GM23338 (cell line): Measurements from ENCODE around the gene MEI4. TPM values are rescaled to one million over a fixed set of nuclear protein-coding genes. Genes with fewer than 3 reads are reported as not detected.

Experiments
- ATAC-seq: fragments of 200-7000 bp; cut with Tn5 transposase; 3 replicates; pipeline ENCODE4 v1.9.1; 2020
- DNase-seq: peaks from one replicate; pipeline ENCODE4 v3.0.0-alpha.2; 2015; ENCODE audit warnings: low spot score
- H2AFZ ChIP-seq: fragments of 200-600 bp; sonication (generic); 2 replicates; pipeline ENCODE4 v1.8.0; 2016; ENCODE audit warnings: antibody characterized with exemption, mild to moderate bottlenecking, moderate library complexity
- H3F3A ChIP-seq: fragments of 200-600 bp; sonication (generic); replicated peaks from 2 replicates; pipeline ENCODE4 v1.8.0; 2017; ENCODE audit warnings: antibody characterized with exemption, mixed run types, low read depth
- H3K27ac ChIP-seq: fragments of 200-600 bp; sonication (generic); 2 replicates; pipeline ENCODE4 v1.6.1; 2016; ENCODE audit warnings: low read depth
- H3K27me3 ChIP-seq: fragments of 200-600 bp; sonication (generic); 2 replicates; pipeline ENCODE4 v1.8.0; 2016; ENCODE audit warnings: mild to moderate bottlenecking, mixed run types, moderate library complexity; ENCODE audit not compliant: insufficient read depth
- H3K36me3 ChIP-seq: fragments of 200-600 bp; sonication (generic); 2 replicates; pipeline ENCODE4 v1.8.0; 2016; ENCODE audit warnings: mild to moderate bottlenecking; ENCODE audit not compliant: insufficient read depth
- H3K4me1 ChIP-seq: fragments of 200-600 bp; sonication (generic); 2 replicates; pipeline ENCODE4 v1.8.0; 2016; ENCODE audit warnings: mild to moderate bottlenecking, moderate library complexity; ENCODE audit not compliant: insufficient read depth
- H3K4me2 ChIP-seq: fragments of 200-600 bp; sonication (generic); 2 replicates; pipeline ENCODE4 v1.7.1; 2017; ENCODE audit warnings: mixed run types
- H3K4me3 ChIP-seq: fragments of 200-600 bp; sonication (generic); 2 replicates; pipeline ENCODE4 v1.6.1; 2016; ENCODE audit warnings: mixed run types
- H3K79me2 ChIP-seq: fragments of 200-600 bp; sonication (generic); replicated peaks from 2 replicates; pipeline ENCODE4 v1.8.0; 2017; ENCODE audit warnings: mild to moderate bottlenecking; ENCODE audit not compliant: insufficient read depth
- H3K9me2 ChIP-seq: fragments of 200-600 bp; sonication (generic); 2 replicates; pipeline ENCODE4 v1.8.0; 2017; ENCODE audit not compliant: insufficient read depth
- H4K20me1 ChIP-seq: fragments of 200-600 bp; sonication (generic); replicated peaks from 2 replicates; pipeline ENCODE4 v1.8.0; 2017; ENCODE audit warnings: mild to moderate bottlenecking; ENCODE audit not compliant: insufficient read depth
- H3K27ac Mint-ChIP-seq: 2 replicates; pipeline ENCODE4 v1.8.0; 2020; ENCODE audit warnings: inconsistent platforms, mild to moderate bottlenecking, moderate library complexity, mixed read lengths
- H3K27me3 Mint-ChIP-seq: 3 replicates; pipeline ENCODE4 v1.8.0; 2022; ENCODE audit warnings: low read depth, mild to moderate bottlenecking, moderate library complexity, mixed read lengths, inconsistent platforms; ENCODE audit not compliant: insufficient read depth, poor library complexity
- H3K36me3 Mint-ChIP-seq: 3 replicates; pipeline ENCODE4 v1.8.0; 2021; ENCODE audit warnings: low read depth, mild to moderate bottlenecking, inconsistent platforms, moderate library complexity, mixed read lengths
- H3K4me1 Mint-ChIP-seq: 3 replicates; pipeline ENCODE4 v1.8.0; 2020; ENCODE audit warnings: mild to moderate bottlenecking, inconsistent platforms, mixed read lengths
- H3K4me3 Mint-ChIP-seq: 3 replicates; pipeline ENCODE4 v1.8.0; 2021; ENCODE audit warnings: moderate library complexity, mild to moderate bottlenecking, inconsistent platforms, mixed read lengths
- H3K9me3 Mint-ChIP-seq: 3 replicates; pipeline ENCODE4 v1.8.0; 2020; ENCODE audit warnings: moderate library complexity, mild to moderate bottlenecking, inconsistent platforms, mixed read lengths
- EZH2 ChIP-seq: fragments of 200-600 bp; sonication (generic); IDR thresholded peaks from one replicate; pipeline ENCODE4 v1.8.0; 2017; ENCODE audit warnings: antibody characterized with exemption, mild to moderate bottlenecking, low read depth; ENCODE audit not compliant: unreplicated experiment
- EZH2phosphoT487 ChIP-seq: fragments of 200-600 bp; sonication (generic); IDR thresholded peaks from one replicate; pipeline ENCODE4 v1.8.1; 2018; ENCODE audit warnings: antibody characterized with exemption; ENCODE audit not compliant: unreplicated experiment
- JUNB ChIP-seq: IDR thresholded peaks from one replicate; pipeline ENCODE4 v1.6.1; 2016; ENCODE audit warnings: antibody characterized with exemption; ENCODE audit not compliant: unreplicated experiment
- NANOG ChIP-seq: IDR thresholded peaks from 2 replicates; pipeline ENCODE4 v1.6.1; 2016; ENCODE audit warnings: antibody characterized with exemption, borderline replicate concordance
- STAT1 ChIP-seq: IDR thresholded peaks from one replicate; pipeline ENCODE4 v1.6.1; 2016; ENCODE audit warnings: antibody characterized with exemption; ENCODE audit not compliant: unreplicated experiment
- ZNF114 ChIP-seq: fragments of 250-450 bp; sonication (Bioruptor Pico); IDR thresholded peaks from 2 replicates; pipeline ENCODE4 v1.5.0; 2020; ENCODE audit warnings: mild to moderate bottlenecking, moderate library complexity
- polyA plus RNA-seq: library from polyadenylated mRNA; unstranded; fragments of >200 nt; fragmentation: Nextera tagmentation; extraction: Ambion mirVana; gene quantifications from 2 replicates; pipeline ENCODE4 v1.2.1, GENCODE V29; 2016
- total RNA-seq: library from RNA; depleted of rRNA; stranded (reverse); fragments of >200 nt; shearing (Covaris generic); gene quantifications from 2 replicates; pipeline ENCODE4 v1.2.3, GENCODE V29; 2014
- TF ChIP-seq, protein P1 (sequence below): fragments of 250-450 bp; sonication (Bioruptor Pico); IDR thresholded peaks from 2 replicates; pipeline ENCODE4 v1.5.0; 2020; ENCODE audit warnings: mild to moderate bottlenecking, moderate library complexity
- TF ChIP-seq, protein P2 (sequence below), 2 experiments: fragments of 200-600 bp in 1 of 2; sonication (generic) in 1 of 2; conservative IDR thresholded peaks; 2 replicates each; pipeline versions ENCODE4 v1.5.1 to v1.6.1; 2016 to 2017; ENCODE audit warnings: antibody characterized with exemption in 2 of 2, low read depth in 2 of 2, mild to moderate bottlenecking in 2 of 2, moderate library complexity in 1 of 2
- TF ChIP-seq, protein P3 (sequence below): IDR thresholded peaks from 2 replicates; pipeline ENCODE4 v1.6.1; 2016; ENCODE audit warnings: antibody characterized with exemption
- TF ChIP-seq, protein P4 (sequence below): IDR thresholded peaks from one replicate; pipeline ENCODE4 v1.6.1; 2018; ENCODE audit warnings: antibody characterized with exemption; ENCODE audit not compliant: unreplicated experiment

MEI4 gene
- total and polyA plus RNA-seq, 2 experiments from 2014 or later, result 0.23 to 0.63 TPM

DNA sequence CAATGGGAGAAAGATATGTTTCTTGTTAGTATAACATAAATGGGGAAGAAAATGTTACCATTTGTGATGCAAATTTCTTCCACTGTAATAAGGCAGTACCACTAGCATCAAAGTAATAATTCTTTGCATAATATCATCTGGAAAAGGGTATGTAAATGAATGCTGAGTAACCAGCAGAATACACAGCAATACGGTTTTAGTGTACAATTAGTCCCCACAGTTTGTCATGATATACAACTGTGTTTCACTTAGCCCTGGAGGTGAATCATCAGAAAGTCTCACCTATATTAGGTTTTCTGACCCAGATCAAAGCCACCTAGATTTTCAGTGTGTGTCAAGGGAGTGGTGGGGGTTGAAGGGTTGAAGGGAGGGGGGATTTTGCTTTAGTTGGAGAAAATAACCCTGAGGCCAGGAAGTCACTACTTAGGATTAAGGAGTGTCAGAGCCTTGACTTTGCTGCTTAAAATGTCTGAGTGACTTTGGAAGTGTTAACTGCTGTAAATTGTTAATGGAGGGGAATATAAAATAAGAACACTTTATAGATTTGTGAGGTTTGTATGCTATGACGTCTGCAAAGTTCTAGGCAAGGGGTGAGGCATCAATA lies 8.6 kb upstream of the MEI4 start:
- no peak overlapping the region for H3K4me3 Mint-ChIP-seq
- Histone ChIP-seq H3K9me2 (no peaks in the 10 kb centered on the region), H3K4me2 (no peak overlapping the region)

More for the DNA sequence above, 8.6 kb upstream of the MEI4 start:
- H3K36me3 ChIP-seq, result no peaks in the 10 kb centered on the region
- Mint-ChIP-seq H3K27me3 (no peaks in the 10 kb centered on the region), H3K36me3 (no peaks in the 10 kb centered on the region), H3K4me1 (peaks cover 3% of the 10 kb centered on the region; the same call in 1 of the 3 replicates), H3K27ac (no peak overlapping the region), H3K9me3 (no peaks in the 10 kb centered on the region)
- H3K4me1 ChIP-seq, result no peaks in the 10 kb centered on the region
- H3F3A ChIP-seq, result no peaks in the 10 kb centered on the region
- no peak for DNase-seq
- no peaks in the 10 kb centered on the region for H3K27me3 ChIP-seq
- no peak overlapping the region for H2AFZ ChIP-seq
- H3K79me2 ChIP-seq, result no peaks in the 10 kb centered on the region
- no peak overlapping the region for H3K4me3 ChIP-seq
- no peaks in the 10 kb centered on the region; the same call in 1 of the 2 replicates for H4K20me1 ChIP-seq
- no peak for ATAC-seq
- no peak overlapping the region for H3K27ac ChIP-seq
- TF ChIP-seq NANOG (no peak), JUNB (no peak), EZH2 (no peak), ZNF114 (no peak), EZH2phosphoT487 (no peak), STAT1 (no peak)
- TF ChIP-seq, protein P1, sequence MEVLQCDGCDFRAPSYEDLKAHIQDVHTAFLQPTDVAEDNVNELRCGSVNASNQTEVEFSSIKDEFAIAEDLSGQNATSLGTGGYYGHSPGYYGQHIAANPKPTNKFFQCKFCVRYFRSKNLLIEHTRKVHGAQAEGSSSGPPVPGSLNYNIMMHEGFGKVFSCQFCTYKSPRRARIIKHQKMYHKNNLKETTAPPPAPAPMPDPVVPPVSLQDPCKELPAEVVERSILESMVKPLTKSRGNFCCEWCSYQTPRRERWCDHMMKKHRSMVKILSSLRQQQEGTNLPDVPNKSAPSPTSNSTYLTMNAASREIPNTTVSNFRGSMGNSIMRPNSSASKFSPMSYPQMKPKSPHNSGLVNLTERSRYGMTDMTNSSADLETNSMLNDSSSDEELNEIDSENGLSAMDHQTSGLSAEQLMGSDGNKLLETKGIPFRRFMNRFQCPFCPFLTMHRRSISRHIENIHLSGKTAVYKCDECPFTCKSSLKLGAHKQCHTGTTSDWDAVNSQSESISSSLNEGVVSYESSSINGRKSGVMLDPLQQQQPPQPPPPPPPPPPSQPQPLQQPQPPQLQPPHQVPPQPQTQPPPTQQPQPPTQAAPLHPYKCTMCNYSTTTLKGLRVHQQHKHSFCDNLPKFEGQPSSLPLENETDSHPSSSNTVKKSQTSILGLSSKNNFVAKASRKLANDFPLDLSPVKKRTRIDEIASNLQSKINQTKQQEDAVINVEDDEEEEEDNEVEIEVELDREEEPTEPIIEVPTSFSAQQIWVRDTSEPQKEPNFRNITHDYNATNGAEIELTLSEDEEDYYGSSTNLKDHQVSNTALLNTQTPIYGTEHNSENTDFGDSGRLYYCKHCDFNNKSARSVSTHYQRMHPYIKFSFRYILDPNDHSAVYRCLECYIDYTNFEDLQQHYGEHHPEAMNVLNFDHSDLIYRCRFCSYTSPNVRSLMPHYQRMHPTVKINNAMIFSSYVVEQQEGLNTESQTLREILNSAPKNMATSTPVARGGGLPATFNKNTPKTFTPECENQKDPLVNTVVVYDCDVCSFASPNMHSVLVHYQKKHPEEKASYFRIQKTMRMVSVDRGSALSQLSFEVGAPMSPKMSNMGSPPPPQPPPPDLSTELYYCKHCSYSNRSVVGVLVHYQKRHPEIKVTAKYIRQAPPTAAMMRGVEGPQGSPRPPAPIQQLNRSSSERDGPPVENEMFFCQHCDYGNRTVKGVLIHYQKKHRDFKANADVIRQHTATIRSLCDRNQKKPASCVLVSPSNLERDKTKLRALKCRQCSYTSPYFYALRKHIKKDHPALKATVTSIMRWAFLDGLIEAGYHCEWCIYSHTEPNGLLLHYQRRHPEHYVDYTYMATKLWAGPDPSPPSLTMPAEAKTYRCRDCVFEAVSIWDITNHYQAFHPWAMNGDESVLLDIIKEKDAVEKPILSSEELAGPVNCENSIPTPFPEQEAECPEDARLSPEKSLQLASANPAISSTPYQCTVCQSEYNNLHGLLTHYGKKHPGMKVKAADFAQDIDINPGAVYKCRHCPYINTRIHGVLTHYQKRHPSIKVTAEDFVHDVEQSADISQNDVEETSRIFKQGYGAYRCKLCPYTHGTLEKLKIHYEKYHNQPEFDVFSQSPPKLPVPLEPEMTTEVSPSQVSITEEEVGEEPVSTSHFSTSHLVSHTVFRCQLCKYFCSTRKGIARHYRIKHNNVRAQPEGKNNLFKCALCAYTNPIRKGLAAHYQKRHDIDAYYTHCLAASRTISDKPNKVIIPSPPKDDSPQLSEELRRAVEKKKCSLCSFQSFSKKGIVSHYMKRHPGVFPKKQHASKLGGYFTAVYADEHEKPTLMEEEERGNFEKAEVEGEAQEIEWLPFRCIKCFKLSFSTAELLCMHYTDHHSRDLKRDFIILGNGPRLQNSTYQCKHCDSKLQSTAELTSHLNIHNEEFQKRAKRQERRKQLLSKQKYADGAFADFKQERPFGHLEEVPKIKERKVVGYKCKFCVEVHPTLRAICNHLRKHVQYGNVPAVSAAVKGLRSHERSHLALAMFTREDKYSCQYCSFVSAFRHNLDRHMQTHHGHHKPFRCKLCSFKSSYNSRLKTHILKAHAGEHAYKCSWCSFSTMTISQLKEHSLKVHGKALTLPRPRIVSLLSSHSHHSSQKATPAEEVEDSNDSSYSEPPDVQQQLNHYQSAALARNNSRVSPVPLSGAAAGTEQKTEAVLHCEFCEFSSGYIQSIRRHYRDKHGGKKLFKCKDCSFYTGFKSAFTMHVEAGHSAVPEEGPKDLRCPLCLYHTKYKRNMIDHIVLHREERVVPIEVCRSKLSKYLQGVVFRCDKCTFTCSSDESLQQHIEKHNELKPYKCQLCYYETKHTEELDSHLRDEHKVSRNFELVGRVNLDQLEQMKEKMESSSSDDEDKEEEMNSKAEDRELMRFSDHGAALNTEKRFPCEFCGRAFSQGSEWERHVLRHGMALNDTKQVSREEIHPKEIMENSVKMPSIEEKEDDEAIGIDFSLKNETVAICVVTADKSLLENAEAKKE (CRISPR knock-in tag), result no peak
- TF ChIP-seq, protein P2, sequence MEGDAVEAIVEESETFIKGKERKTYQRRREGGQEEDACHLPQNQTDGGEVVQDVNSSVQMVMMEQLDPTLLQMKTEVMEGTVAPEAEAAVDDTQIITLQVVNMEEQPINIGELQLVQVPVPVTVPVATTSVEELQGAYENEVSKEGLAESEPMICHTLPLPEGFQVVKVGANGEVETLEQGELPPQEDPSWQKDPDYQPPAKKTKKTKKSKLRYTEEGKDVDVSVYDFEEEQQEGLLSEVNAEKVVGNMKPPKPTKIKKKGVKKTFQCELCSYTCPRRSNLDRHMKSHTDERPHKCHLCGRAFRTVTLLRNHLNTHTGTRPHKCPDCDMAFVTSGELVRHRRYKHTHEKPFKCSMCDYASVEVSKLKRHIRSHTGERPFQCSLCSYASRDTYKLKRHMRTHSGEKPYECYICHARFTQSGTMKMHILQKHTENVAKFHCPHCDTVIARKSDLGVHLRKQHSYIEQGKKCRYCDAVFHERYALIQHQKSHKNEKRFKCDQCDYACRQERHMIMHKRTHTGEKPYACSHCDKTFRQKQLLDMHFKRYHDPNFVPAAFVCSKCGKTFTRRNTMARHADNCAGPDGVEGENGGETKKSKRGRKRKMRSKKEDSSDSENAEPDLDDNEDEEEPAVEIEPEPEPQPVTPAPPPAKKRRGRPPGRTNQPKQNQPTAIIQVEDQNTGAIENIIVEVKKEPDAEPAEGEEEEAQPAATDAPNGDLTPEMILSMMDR (conservative IDR thresholded peaks at IDR 0.05; ENCODE audit: low read depth in 2 of 2), result no peak
- TF ChIP-seq, protein P3, sequence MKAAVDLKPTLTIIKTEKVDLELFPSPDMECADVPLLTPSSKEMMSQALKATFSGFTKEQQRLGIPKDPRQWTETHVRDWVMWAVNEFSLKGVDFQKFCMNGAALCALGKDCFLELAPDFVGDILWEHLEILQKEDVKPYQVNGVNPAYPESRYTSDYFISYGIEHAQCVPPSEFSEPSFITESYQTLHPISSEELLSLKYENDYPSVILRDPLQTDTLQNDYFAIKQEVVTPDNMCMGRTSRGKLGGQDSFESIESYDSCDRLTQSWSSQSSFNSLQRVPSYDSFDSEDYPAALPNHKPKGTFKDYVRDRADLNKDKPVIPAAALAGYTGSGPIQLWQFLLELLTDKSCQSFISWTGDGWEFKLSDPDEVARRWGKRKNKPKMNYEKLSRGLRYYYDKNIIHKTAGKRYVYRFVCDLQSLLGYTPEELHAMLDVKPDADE, result no peak
- TF ChIP-seq, protein P4, sequence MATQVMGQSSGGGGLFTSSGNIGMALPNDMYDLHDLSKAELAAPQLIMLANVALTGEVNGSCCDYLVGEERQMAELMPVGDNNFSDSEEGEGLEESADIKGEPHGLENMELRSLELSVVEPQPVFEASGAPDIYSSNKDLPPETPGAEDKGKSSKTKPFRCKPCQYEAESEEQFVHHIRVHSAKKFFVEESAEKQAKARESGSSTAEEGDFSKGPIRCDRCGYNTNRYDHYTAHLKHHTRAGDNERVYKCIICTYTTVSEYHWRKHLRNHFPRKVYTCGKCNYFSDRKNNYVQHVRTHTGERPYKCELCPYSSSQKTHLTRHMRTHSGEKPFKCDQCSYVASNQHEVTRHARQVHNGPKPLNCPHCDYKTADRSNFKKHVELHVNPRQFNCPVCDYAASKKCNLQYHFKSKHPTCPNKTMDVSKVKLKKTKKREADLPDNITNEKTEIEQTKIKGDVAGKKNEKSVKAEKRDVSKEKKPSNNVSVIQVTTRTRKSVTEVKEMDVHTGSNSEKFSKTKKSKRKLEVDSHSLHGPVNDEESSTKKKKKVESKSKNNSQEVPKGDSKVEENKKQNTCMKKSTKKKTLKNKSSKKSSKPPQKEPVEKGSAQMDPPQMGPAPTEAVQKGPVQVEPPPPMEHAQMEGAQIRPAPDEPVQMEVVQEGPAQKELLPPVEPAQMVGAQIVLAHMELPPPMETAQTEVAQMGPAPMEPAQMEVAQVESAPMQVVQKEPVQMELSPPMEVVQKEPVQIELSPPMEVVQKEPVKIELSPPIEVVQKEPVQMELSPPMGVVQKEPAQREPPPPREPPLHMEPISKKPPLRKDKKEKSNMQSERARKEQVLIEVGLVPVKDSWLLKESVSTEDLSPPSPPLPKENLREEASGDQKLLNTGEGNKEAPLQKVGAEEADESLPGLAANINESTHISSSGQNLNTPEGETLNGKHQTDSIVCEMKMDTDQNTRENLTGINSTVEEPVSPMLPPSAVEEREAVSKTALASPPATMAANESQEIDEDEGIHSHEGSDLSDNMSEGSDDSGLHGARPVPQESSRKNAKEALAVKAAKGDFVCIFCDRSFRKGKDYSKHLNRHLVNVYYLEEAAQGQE, result no peak
